Mucosa of rectum (tissue), 2 donors: ENCODE measurements around the gene ZNF2.
A peak's percentile ranks its signal among the peaks of the same experiment; 100 is the strongest.
"Not testable (repeated sequence)": the region's sequence is repeated elsewhere in the genome, so short reads cannot be mapped to it uniquely, and the experiment has no call there.

ENCODE experiments used
- H3K27ac ChIP-seq, 2 donors: one replicate each; pipeline ENCODE4 v1.7.0; 2013; ENCODE audit warnings: inconsistent platforms in 2 of 2, low read depth in 2 of 2, low read length in 2 of 2
- H3K27me3 ChIP-seq, 2 donors: one replicate each; pipeline ENCODE4 v1.7.0; 2013; ENCODE audit warnings: low read length in 2 of 2; ENCODE audit not compliant: control insufficient read depth in 2 of 2, insufficient read depth in 2 of 2
- H3K36me3 ChIP-seq, 2 donors: one replicate each; pipeline ENCODE4 v1.7.0; 2013; ENCODE audit warnings: low read length in 2 of 2; ENCODE audit not compliant: control insufficient read depth in 2 of 2, insufficient read depth in 2 of 2
- H3K4me1 ChIP-seq, 2 donors: one replicate each; pipeline ENCODE4 v1.7.0; 2013; ENCODE audit warnings: low read length in 2 of 2, mild to moderate bottlenecking in 1 of 2; ENCODE audit not compliant: control insufficient read depth in 2 of 2, insufficient read depth in 2 of 2
- H3K4me3 ChIP-seq, 2 donors: one replicate each; pipeline ENCODE4 v1.7.0; 2013; ENCODE audit warnings: low read length in 2 of 2
- H3K9ac ChIP-seq, 2 donors: one replicate each; pipeline ENCODE4 v1.7.0; 2013; ENCODE audit warnings: low read length in 2 of 2, low read depth in 1 of 2, mild to moderate bottlenecking in 1 of 2
- H3K9me3 ChIP-seq, 2 donors: one replicate each; pipeline ENCODE4 v1.7.0; 2013; ENCODE audit warnings: low read length in 2 of 2; ENCODE audit not compliant: control insufficient read depth in 2 of 2
- donor health status: healthy.
- donor health status: Normal muscosa, but diverticular disease.

The ZNF2 gene

GRCh38 chr2:95159690-95160449 is 5.7 kb upstream of the ZNF2 start, which contains the start of gene ZNF514:
TSS of gene ZNF514 (minus strand) at chr2:95159848. CDS start at chr2:95153253, 6,595 bp downstream.
- peaks cover 10 to 14% of the 10 kb centered on the region in 2 donors for H3K4me1 ChIP-seq
- peak within 1 kb of the TSS; percentile 74 to 82 for H3K4me3 ChIP-seq
- H3K27ac ChIP-seq = peak within 1 kb of the TSS; percentile 48 to 72
- no peaks in the 10 kb centered on the region for H3K27me3 ChIP-seq
- H3K9ac ChIP-seq = peak within 1 kb of the TSS; percentile 77 to 80
- H3K36me3 ChIP-seq = peaks cover 8 to 19% of the 10 kb centered on the region in 2 donors
- no peaks in the 10 kb centered on the region for H3K9me3 ChIP-seq

DNA sequence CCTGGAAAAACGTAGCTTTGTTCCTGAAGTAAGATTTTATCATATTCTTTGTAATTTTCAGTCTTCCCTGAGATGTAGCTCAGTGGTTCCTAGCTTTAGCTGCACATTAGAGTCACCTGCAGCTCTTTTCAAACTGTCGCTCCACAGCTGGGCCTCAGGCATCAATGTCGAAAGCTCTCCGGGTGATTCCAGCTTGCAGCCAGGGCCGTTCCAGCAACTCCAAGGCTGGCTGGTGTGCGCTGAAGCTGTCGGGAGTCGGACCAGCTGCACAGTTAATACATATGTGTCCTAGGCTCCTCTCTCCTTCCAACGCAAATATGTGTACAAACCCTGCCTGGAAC is 609 bp upstream of the ZNF2 start:
- Histone ChIP-seq H3K27ac (peak overlapping the region; percentile 74 to 95), H3K9me3 (no peaks in the 10 kb centered on the region), H3K9ac (peak overlapping the region; percentile 67 to 99), H3K4me1 (peaks cover 5 to 14% of the 10 kb centered on the region in 2 donors), H3K27me3 (no peaks in the 10 kb centered on the region), H3K36me3 (peaks cover 2 to 3% of the 10 kb centered on the region in 2 donors), H3K4me3 (peak overlapping the region; percentile 78 to 100)

DNA sequence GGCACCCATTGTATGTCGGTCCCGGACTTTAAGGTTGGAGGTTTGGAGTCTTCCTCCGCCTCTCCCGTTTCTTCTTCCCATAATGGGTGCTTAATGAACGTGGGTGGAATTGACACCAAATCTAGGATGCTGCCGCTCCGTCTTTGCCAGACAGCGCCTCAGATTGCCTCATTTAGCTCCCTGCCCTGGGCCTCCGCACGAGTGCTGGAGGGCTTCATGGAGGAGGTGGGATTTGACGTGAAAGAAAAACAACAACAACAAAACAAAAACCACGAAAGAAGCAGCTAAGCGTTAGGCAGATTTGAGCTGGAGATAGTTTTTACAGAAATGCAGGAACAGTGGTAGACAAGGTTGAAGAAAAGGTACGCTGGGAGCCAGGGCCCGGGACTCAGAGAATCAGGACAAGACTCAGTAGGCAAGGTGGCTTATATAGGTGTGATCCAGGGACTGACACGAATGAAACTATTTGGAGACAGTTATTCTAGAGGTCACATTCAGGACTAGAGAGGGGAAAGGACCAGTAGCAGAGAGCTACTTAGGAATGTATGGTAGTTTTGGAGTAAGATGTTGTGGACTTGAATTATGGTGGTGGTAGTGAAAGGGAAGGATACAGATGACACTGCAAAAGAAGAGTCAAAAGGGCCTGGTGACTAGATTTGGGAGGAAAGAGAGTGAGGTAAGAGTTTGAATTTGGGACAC is 605 bp downstream of the ZNF2 start:
- Histone ChIP-seq H3K27ac (peak overlapping the region; percentile 30 to 95), H3K36me3 (peaks cover 2 to 3% of the 10 kb centered on the region in 2 donors), H3K9ac (peak overlapping the region; percentile 67 to 83)

DNA sequence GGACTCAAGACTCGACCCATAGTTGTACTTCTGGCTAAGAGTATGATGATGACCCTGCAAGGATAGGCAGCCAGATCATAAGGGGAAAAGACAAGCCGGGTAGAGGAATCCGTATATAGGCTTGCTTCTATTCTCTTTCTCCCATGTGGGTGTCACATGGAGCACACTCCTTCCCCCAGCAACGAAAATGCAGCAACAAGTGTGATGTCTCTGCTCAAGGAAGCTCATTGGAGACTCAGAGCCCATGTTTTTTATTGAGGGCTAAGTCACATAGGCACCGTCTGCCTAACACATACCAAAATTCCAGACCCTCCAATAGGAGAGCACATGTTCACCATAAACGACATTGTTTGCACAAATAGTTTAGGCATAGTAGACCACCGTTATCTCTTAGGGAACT is 6.3 kb downstream of the ZNF2 start:
- H3K27ac ChIP-seq = no peak overlapping the region
- no peak overlapping the region for H3K4me3 ChIP-seq
- H3K4me1 ChIP-seq = no peaks in the 10 kb centered on the region
- H3K27me3 ChIP-seq = no peaks in the 10 kb centered on the region
- H3K9me3 ChIP-seq = no peaks in the 10 kb centered on the region
- no peak overlapping the region for H3K9ac ChIP-seq
- peaks cover 0 to under 1% of the 10 kb centered on the region in 2 donors for H3K36me3 ChIP-seq

More for the DNA sequence above, 605 bp downstream of the ZNF2 start:
- no peaks in the 10 kb centered on the region for H3K9me3 ChIP-seq
- peak overlapping the region; percentile 78 to 100 for H3K4me3 ChIP-seq
- no peaks in the 10 kb centered on the region for H3K27me3 ChIP-seq
- H3K4me1 ChIP-seq = peaks cover 5 to 11% of the 10 kb centered on the region in 2 donors

GRCh38 chr2:95174031-95174542 is 8.5 kb downstream of the ZNF2 start:
- Histone ChIP-seq H3K9me3 (no peaks in the 10 kb centered on the region), H3K36me3 (peaks cover 6 to 13% of the 10 kb centered on the region in 2 donors), H3K4me3 (no peak overlapping the region), H3K4me1 (no peaks in the 10 kb centered on the region), H3K27me3 (no peaks in the 10 kb centered on the region), H3K27ac (no peak overlapping the region), H3K9ac (no peak overlapping the region)

- Histone ChIP-seq H3K9me3 (peaks cover 0 to 6% of the 10 kb centered on the region in 2 donors), H3K36me3 (peaks cover 34 to 37% of the 10 kb centered on the region in 2 donors), H3K4me3 (no peak overlapping the region), H3K27me3 (no peaks in the 10 kb centered on the region), H3K4me1 (no peaks in the 10 kb centered on the region), H3K27ac (no peak overlapping the region), H3K9ac (no peak overlapping the region)
These were observed 13.8 kb downstream of the ZNF2 start for GRCh38 chr2:95179451-95179850.

GRCh38 chr2:95181774-95182173 is 16.2 kb downstream of the ZNF2 start:
- Histone ChIP-seq H3K4me1 (no peaks in the 10 kb centered on the region), H3K36me3 (peaks cover 34 to 37% of the 10 kb centered on the region in 2 donors), H3K27me3 (no peaks in the 10 kb centered on the region), H3K9me3 (peaks cover 0 to 6% of the 10 kb centered on the region in 2 donors), H3K4me3 (no peak overlapping the region), H3K9ac (no peak overlapping the region), H3K27ac (no peak overlapping the region)

GRCh38 chr2:95185197-95185596 is 19.6 kb downstream of the ZNF2 start:
- Histone ChIP-seq H3K27ac (no peak overlapping the region), H3K4me1 (no peaks in the 10 kb centered on the region), H3K27me3 (no peaks in the 10 kb centered on the region), H3K9ac (no peak overlapping the region), H3K9me3 (peaks cover 0 to 6% of the 10 kb centered on the region in 2 donors), H3K4me3 (no peak overlapping the region), H3K36me3 (peaks cover 18 to 28% of the 10 kb centered on the region in 2 donors)

GRCh38 chr2:95185973-95186372 is 20.4 kb downstream of the ZNF2 start:
- Histone ChIP-seq H3K27me3 (no peaks in the 10 kb centered on the region), H3K27ac (no peak overlapping the region), H3K4me3 (no peak overlapping the region), H3K36me3 (peaks cover 13 to 21% of the 10 kb centered on the region in 2 donors), H3K9ac (no peak overlapping the region), H3K9me3 (peaks cover 0 to 1% of the 10 kb centered on the region in 2 donors), H3K4me1 (no peaks in the 10 kb centered on the region)

DNA sequence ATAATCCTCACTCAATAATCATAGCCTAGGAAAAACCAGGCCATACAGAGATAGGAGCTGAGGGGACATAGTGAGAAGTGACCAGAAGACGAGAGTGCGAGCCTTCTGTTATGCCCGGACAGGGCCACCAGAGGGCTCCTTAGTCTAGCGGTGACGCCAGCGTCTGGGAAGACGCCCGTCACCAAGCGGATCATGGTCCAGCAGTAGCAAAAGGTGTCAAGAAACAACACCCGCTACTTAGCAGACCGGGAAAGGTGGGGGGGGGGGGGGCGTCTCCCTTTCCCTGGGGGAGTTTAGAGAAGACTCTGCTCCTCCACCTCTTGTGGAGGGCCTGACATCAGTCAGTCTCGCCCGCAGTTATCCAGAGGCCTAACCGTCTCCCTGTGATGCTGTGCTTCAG is 27.3 kb downstream of the ZNF2 start:
- not testable (repeated sequence) for H3K9me3 ChIP-seq, H3K27ac ChIP-seq, H3K9ac ChIP-seq, H3K4me1 ChIP-seq, H3K27me3 ChIP-seq, H3K36me3 ChIP-seq, H3K4me3 ChIP-seq
